OCI-LY1 (cell line): ENCODE results near the gene KRT6A.

Experiments used
- CTCF ChIP-seq: fragments of 200-600 bp; sonication (generic), shearing (Covaris generic); IDR thresholded peaks from 2 replicates; pipeline ENCODE4 v1.5.1; 2017; ENCODE audit warnings: mild to moderate bottlenecking, antibody characterized with exemption, low read length, moderate library complexity, mixed read lengths
- EZH2 ChIP-seq: fragments of 200-600 bp; sonication (generic), shearing (Covaris generic); IDR thresholded peaks from 2 replicates; pipeline ENCODE4 v1.8.0; 2017; ENCODE audit warnings: borderline replicate concordance, mixed run types, mild to moderate bottlenecking, antibody characterized with exemption, low read length, moderate library complexity, mixed read lengths

- TF ChIP-seq CTCF, result no peak
- TF ChIP-seq EZH2, result no peak
Observed at GRCh38 chr12:52488736-52489135, 4.3 kb downstream of the KRT6A start.
